ENCODE data around the gene IL33.

DNA sequence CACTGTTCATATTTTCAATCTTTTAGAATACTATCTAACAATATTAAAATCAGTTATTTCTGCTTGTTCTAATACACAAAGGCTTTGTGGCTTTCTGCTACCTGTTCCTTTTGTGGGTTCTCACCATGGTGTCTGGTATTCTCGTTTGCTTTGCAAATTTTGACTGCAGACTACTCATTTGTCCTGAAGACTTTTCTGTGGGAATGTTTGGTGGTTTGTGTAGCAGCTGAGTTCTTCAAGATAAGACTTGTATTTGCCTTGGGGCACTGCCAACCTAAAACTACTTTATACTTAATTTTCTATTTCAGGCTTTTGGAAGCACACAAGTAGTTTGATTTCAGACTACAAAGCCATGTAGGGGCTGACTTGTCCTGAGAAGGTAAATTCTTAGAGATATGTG, 11.1 kb downstream of the IL33 start:
- TF ChIP-seq CTCF (conservative IDR thresholded peaks at IDR 0.05 in 1 of 2, IDR thresholded peaks at IDR 0.05 in 1 of 2; ENCODE audit: extremely low read depth in 1 of 2, insufficient read depth in 1 of 2, low read depth in 1 of 2, low read length in 2 of 2), result no peak
- no peak for TF ChIP-seq EZH2 (IDR thresholded peaks at IDR 0.05; ENCODE audit: borderline replicate concordance, low read length)
